Activated B cell treated with CpG ODN at 0.5 μM for 24 hours (primary cell): ENCODE data around the gene TIGD7. TPM values are rescaled to one million over a fixed set of nuclear protein-coding genes. Genes with fewer than 3 reads are reported as not detected.

Experiments used
- ATAC-seq: fragments of 200-7000 bp; cut with Tn5 transposase; one replicate; pipeline ENCODE4 v1.10.0; 2021; ENCODE audit warnings: low read depth, mild to moderate bottlenecking, moderate library complexity
- CTCF ChIA-PET: fragments of 350-600 bp; sonication (Branson Sonifier 250); formaldehyde crosslinking; loops from one replicate; lab custom pipeline; 2021; ENCODE audit warnings: antibody characterized with exemption; lab: Charles Lee
- POLR2A ChIA-PET: fragments of 350-600 bp; sonication (Branson Sonifier 250); formaldehyde crosslinking; loops from one replicate; lab custom pipeline; 2021; ENCODE audit warnings: antibody characterized with exemption; lab: Charles Lee
- DNase-seq: peaks from one replicate; pipeline ENCODE4 v3.0.0; 2022
- H3K27ac Mint-ChIP-seq: one replicate; pipeline ENCODE4 v1.8.0; 2020; ENCODE audit warnings: mixed read lengths
- H3K27me3 Mint-ChIP-seq: one replicate; pipeline ENCODE4 v1.8.0; 2021; ENCODE audit warnings: mixed read lengths
- H3K36me3 Mint-ChIP-seq: one replicate; pipeline ENCODE4 v1.8.0; 2021; ENCODE audit warnings: low read depth, mixed read lengths
- H3K4me1 Mint-ChIP-seq: one replicate; pipeline ENCODE4 v1.8.0; 2021; ENCODE audit warnings: mixed read lengths
- H3K4me3 Mint-ChIP-seq: one replicate; pipeline ENCODE4 v1.8.0; 2020; ENCODE audit warnings: mild to moderate bottlenecking, mixed read lengths
- H3K9me3 Mint-ChIP-seq: one replicate; pipeline ENCODE4 v1.8.0; 2020; ENCODE audit warnings: mixed read lengths
- intact Hi-C: fragments of 100-400 bp; cut with micrococcal nuclease; formaldehyde crosslinking; loops from one replicate; pipeline ENCODE4 v1.15.1; 2024
- total RNA-seq: library from RNA; stranded (reverse); gene quantifications from 2 replicates; pipeline ENCODE4 v1.2.3, GENCODE V29; 2022
- TF ChIP-seq, protein P1 (sequence below): fragments of 200-600 bp; IDR thresholded peaks from one replicate; pipeline ENCODE4 v1.8.0; 2022; ENCODE audit warnings: antibody characterized with exemption, mild to moderate bottlenecking

TIGD7 gene
- total RNA-seq, 1 donor from 2014 or later: 11.0 TPM

DNA sequence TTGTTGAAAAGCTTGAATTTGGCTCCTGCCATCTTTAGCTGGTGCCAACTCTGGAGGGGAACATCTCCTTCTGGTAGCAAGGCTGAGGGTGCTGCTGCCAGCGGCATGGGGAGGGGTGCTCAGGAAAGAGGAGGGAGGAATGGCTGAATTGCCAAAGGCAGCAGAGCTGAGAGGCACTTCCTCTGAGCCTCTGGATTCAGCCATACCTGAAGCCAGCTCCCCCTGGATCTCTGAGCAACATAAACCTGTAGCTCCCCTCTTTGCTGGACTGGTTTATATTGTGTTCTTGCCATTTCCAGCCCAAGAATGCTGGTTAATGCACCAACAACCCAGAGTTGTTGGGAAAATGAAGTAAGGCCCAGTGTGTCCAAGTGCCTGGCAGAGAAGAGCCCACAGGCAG lies 56.2 kb downstream of the TIGD7 start:
- Mint-ChIP-seq H3K4me1 (no peaks in the 10 kb centered on the region), H3K36me3 (no peaks in the 10 kb centered on the region), H3K4me3 (no peak overlapping the region), H3K9me3 (no peaks in the 10 kb centered on the region), H3K27me3 (peaks cover 24% of the 10 kb centered on the region), H3K27ac (no peak overlapping the region)
- ChIA-PET POLR2A (no interaction called here), CTCF (no interaction called here)
- intact Hi-C loops: no loop called here
- no peak for ATAC-seq
- no peak for DNase-seq
- TF ChIP-seq, protein P1, sequence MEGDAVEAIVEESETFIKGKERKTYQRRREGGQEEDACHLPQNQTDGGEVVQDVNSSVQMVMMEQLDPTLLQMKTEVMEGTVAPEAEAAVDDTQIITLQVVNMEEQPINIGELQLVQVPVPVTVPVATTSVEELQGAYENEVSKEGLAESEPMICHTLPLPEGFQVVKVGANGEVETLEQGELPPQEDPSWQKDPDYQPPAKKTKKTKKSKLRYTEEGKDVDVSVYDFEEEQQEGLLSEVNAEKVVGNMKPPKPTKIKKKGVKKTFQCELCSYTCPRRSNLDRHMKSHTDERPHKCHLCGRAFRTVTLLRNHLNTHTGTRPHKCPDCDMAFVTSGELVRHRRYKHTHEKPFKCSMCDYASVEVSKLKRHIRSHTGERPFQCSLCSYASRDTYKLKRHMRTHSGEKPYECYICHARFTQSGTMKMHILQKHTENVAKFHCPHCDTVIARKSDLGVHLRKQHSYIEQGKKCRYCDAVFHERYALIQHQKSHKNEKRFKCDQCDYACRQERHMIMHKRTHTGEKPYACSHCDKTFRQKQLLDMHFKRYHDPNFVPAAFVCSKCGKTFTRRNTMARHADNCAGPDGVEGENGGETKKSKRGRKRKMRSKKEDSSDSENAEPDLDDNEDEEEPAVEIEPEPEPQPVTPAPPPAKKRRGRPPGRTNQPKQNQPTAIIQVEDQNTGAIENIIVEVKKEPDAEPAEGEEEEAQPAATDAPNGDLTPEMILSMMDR: no peak

Other genes starting within 250 kb of the TIGD7 start
- gene IL32, start 239.8 kb downstream of the TIGD7 start, total RNA-seq: 3.0 and 3.4 TPM in 2 replicates
- not detected in 2 replicates for gene ZSCAN10, start 206.1 kb downstream of the TIGD7 start, total RNA-seq
- gene ZNF205, start 192.8 kb downstream of the TIGD7 start, total RNA-seq: not detected in 2 replicates
- gene ZNF213, start 170.4 kb downstream of the TIGD7 start, total RNA-seq: 5.6 and 5.7 TPM in 2 replicates
- not detected in 2 replicates for gene OR1F1, start 117.2 kb downstream of the TIGD7 start, total RNA-seq
- gene ZNF200, start 70.3 kb downstream of the TIGD7 start, total RNA-seq: 13.6 and 15.1 TPM in 2 replicates
- not detected in 2 replicates for gene MEFV, start 48.8 kb downstream of the TIGD7 start, total RNA-seq
- 42.7 and 42.9 TPM in 2 replicates for gene ZNF263, start 21.9 kb downstream of the TIGD7 start, total RNA-seq
- gene ZNF75A, start 67 bp upstream of the TIGD7 start, total RNA-seq: 84.0 and 97.9 TPM in 2 replicates
- gene OR2C1, start 50.5 kb upstream of the TIGD7 start, total RNA-seq: 0.80 and 0.81 TPM in 2 replicates
- 21.6 and 21.7 TPM in 2 replicates for gene ZSCAN32, start 95.6 kb upstream of the TIGD7 start, total RNA-seq
- gene ZNF174, start 95.8 kb upstream of the TIGD7 start, total RNA-seq: 9.0 and 10.4 TPM in 2 replicates
- 3.6 and 4.2 TPM in 2 replicates for gene ZNF597, start 138.1 kb upstream of the TIGD7 start, total RNA-seq
- 44.1 and 48.0 TPM in 2 replicates for gene NAA60, start 138.2 kb upstream of the TIGD7 start, total RNA-seq
- not detected in 2 replicates for gene C16orf90, start 190.1 kb upstream of the TIGD7 start, total RNA-seq
- gene CLUAP1, start 195.6 kb upstream of the TIGD7 start, total RNA-seq: 8.5 and 10.5 TPM in 2 replicates